SH-SY5Y (cell line): ENCODE measurements around the gene ITPR1.

Experiments used
- GATA2 ChIP-seq: IDR thresholded peaks from 2 replicates; pipeline ENCODE4 v1.6.1; 2011; ENCODE audit warnings: mild to moderate bottlenecking, low read depth, low read length
- GATA3 ChIP-seq: IDR thresholded peaks from 2 replicates; pipeline ENCODE4 v1.6.1; 2011; ENCODE audit warnings: low read depth, mild to moderate bottlenecking, low read length, moderate library complexity

DNA sequence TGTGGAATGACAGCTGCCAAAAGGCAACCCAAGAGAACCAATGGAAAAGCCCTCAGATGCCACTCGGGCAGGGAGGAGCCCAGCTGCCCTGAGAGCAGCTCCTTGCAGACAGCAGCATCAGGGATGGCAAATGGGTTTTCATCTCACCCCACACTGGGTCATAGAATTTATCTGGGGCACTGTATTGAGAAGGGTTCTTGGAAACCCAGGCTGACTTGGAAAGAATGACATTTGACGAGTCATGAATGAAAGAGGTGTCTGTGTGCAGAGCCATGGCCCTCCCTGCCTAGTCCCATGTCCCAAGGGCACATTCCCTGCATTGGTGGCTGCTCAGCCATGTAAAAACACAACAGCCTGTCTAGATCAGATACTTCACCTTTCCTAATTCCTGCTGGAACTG lies 328.2 kb downstream of the ITPR1 start:
- TF ChIP-seq GATA2 (no peak), GATA3 (no peak)
